ENCODE measurements around the gene ARID4A. TPM values are rescaled to one million over a fixed set of nuclear protein-coding genes. Genes with fewer than 3 reads are reported as not detected.

Gene ARID4A
- total and polyA plus RNA-seq, 9 of the 15 experiments (the other 6 are each of a cell fraction or from before 2014, with no cell fraction given), result 2.4 to 11.5 (median 8.7) TPM

DNA sequence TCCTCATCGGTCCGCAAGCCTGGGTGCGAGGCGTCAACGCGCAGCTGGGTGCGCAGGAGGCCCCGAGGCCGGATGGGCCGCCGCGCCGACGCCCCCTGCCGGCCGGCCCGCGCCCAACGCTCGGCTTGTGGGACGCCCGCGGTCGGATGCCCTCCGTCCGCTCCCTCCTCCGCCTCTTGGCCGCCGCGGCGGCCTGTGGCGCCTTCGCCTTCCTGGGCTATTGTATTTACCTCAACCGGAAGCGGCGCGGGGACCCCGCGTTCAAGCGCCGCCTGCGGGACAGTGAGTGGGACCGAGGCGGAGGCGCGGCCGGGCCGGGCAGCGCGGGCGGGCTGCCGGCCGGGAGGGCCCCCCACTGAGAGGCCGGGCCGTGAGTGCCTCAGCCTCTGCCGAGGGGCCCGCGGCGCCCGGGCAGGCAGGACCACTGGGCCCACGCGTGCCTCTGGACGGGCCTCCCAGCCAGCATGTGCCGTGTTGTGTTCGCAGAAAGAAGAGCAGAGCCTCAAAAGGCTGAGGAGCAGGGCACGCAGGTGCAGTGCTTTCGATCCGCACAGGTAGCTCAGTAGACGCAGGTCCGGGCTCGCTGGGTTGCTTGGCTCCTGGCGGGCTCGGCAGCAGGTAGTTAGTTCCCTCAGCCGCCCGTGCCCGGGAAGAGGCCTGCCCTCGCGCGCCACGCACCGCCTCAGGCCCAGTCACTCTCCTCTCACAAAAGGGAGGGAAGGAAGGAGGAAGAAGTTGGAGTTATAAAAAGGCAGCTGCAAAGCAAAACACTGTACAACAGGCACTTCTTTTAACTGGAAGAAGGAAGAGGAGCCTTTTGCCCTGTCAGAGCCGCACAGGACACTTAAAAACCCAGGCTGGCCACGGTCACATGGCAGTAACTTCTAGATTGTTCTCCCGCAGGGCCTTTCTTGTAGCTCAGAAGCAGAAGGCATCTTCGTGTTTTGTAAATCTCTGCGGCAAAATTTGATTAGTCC lies 97.7 kb downstream of the ARID4A start, which contains the start of gene TOMM20L (continued):
- TF ChIP-seq, protein P1, sequence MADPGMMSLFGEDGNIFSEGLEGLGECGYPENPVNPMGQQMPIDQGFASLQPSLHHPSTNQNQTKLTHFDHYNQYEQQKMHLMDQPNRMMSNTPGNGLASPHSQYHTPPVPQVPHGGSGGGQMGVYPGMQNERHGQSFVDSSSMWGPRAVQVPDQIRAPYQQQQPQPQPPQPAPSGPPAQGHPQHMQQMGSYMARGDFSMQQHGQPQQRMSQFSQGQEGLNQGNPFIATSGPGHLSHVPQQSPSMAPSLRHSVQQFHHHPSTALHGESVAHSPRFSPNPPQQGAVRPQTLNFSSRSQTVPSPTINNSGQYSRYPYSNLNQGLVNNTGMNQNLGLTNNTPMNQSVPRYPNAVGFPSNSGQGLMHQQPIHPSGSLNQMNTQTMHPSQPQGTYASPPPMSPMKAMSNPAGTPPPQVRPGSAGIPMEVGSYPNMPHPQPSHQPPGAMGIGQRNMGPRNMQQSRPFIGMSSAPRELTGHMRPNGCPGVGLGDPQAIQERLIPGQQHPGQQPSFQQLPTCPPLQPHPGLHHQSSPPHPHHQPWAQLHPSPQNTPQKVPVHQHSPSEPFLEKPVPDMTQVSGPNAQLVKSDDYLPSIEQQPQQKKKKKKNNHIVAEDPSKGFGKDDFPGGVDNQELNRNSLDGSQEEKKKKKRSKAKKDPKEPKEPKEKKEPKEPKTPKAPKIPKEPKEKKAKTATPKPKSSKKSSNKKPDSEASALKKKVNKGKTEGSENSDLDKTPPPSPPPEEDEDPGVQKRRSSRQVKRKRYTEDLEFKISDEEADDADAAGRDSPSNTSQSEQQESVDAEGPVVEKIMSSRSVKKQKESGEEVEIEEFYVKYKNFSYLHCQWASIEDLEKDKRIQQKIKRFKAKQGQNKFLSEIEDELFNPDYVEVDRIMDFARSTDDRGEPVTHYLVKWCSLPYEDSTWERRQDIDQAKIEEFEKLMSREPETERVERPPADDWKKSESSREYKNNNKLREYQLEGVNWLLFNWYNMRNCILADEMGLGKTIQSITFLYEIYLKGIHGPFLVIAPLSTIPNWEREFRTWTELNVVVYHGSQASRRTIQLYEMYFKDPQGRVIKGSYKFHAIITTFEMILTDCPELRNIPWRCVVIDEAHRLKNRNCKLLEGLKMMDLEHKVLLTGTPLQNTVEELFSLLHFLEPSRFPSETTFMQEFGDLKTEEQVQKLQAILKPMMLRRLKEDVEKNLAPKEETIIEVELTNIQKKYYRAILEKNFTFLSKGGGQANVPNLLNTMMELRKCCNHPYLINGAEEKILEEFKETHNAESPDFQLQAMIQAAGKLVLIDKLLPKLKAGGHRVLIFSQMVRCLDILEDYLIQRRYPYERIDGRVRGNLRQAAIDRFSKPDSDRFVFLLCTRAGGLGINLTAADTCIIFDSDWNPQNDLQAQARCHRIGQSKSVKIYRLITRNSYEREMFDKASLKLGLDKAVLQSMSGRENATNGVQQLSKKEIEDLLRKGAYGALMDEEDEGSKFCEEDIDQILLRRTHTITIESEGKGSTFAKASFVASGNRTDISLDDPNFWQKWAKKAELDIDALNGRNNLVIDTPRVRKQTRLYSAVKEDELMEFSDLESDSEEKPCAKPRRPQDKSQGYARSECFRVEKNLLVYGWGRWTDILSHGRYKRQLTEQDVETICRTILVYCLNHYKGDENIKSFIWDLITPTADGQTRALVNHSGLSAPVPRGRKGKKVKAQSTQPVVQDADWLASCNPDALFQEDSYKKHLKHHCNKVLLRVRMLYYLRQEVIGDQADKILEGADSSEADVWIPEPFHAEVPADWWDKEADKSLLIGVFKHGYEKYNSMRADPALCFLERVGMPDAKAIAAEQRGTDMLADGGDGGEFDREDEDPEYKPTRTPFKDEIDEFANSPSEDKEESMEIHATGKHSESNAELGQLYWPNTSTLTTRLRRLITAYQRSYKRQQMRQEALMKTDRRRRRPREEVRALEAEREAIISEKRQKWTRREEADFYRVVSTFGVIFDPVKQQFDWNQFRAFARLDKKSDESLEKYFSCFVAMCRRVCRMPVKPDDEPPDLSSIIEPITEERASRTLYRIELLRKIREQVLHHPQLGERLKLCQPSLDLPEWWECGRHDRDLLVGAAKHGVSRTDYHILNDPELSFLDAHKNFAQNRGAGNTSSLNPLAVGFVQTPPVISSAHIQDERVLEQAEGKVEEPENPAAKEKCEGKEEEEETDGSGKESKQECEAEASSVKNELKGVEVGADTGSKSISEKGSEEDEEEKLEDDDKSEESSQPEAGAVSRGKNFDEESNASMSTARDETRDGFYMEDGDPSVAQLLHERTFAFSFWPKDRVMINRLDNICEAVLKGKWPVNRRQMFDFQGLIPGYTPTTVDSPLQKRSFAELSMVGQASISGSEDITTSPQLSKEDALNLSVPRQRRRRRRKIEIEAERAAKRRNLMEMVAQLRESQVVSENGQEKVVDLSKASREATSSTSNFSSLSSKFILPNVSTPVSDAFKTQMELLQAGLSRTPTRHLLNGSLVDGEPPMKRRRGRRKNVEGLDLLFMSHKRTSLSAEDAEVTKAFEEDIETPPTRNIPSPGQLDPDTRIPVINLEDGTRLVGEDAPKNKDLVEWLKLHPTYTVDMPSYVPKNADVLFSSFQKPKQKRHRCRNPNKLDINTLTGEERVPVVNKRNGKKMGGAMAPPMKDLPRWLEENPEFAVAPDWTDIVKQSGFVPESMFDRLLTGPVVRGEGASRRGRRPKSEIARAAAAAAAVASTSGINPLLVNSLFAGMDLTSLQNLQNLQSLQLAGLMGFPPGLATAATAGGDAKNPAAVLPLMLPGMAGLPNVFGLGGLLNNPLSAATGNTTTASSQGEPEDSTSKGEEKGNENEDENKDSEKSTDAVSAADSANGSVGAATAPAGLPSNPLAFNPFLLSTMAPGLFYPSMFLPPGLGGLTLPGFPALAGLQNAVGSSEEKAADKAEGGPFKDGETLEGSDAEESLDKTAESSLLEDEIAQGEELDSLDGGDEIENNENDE (IDR thresholded peaks at IDR 0.05; ENCODE audit: low read depth, low read length), result no peak
- TF ChIP-seq, protein P2, sequence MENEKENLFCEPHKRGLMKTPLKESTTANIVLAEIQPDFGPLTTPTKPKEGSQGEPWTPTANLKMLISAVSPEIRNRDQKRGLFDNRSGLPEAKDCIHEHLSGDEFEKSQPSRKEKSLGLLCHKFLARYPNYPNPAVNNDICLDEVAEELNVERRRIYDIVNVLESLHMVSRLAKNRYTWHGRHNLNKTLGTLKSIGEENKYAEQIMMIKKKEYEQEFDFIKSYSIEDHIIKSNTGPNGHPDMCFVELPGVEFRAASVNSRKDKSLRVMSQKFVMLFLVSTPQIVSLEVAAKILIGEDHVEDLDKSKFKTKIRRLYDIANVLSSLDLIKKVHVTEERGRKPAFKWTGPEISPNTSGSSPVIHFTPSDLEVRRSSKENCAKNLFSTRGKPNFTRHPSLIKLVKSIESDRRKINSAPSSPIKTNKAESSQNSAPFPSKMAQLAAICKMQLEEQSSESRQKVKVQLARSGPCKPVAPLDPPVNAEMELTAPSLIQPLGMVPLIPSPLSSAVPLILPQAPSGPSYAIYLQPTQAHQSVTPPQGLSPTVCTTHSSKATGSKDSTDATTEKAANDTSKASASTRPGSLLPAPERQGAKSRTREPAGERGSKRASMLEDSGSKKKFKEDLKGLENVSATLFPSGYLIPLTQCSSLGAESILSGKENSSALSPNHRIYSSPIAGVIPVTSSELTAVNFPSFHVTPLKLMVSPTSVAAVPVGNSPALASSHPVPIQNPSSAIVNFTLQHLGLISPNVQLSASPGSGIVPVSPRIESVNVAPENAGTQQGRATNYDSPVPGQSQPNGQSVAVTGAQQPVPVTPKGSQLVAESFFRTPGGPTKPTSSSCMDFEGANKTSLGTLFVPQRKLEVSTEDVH (IDR thresholded peaks at IDR 0.05; ENCODE audit: low read depth, partially characterized antibody), result no peak
- TF ChIP-seq, protein P3, sequence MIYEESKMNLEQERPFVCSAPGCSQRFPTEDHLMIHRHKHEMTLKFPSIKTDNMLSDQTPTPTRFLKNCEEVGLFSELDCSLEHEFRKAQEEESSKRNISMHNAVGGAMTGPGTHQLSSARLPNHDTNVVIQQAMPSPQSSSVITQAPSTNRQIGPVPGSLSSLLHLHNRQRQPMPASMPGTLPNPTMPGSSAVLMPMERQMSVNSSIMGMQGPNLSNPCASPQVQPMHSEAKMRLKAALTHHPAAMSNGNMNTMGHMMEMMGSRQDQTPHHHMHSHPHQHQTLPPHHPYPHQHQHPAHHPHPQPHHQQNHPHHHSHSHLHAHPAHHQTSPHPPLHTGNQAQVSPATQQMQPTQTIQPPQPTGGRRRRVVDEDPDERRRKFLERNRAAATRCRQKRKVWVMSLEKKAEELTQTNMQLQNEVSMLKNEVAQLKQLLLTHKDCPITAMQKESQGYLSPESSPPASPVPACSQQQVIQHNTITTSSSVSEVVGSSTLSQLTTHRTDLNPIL (CRISPR knock-in tag; IDR thresholded peaks at IDR 0.05), result no peak
- TF ChIP-seq PML (IDR thresholded peaks at IDR 0.05; ENCODE audit: low read length), result no peak
- TF ChIP-seq ETS2 (tag; IDR thresholded peaks at IDR 0.05; ENCODE audit: borderline replicate concordance, poor library complexity, severe bottlenecking), result no peak
- TF ChIP-seq, protein P4, sequence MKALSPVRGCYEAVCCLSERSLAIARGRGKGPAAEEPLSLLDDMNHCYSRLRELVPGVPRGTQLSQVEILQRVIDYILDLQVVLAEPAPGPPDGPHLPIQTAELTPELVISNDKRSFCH (CRISPR knock-in tag; IDR thresholded peaks at IDR 0.05), result no peak
- TF ChIP-seq, protein P4 (tag; IDR thresholded peaks at IDR 0.05), result no peak
- no peak for TF ChIP-seq DPF2 (IDR thresholded peaks at IDR 0.05)
